NCI-H1694 (cell line): ENCODE results near the gene SEMA3F.

Experiments
- DNase-seq: peaks from one replicate; lab custom pipeline; 2025; lab: John Stamatoyannopoulos, UW

Gene SEMA3F

DNA sequence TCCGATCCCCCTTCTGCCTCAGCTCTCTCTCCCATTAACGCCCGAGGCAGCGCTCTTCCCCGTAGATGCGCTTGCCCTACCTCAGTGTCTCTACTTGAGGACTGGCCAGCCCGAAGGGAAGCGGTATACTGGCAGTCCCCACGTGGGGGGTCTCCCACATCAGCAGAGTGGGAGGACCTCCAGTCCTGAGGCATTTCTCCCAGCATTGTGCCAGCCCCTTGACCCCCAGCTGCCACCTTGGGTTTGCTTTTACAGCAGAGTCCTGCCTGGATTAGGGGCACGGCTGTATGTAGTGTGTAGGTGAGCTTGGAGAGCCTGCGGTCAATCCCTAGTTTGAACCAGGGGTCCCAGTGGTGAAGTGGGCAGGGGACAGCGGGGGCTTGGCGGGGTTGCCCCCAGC lies 767 bp downstream of the SEMA3F start:
- no peak for DNase-seq

- no peak for DNase-seq
Observed at GRCh38 chr3:50156549-50157493, 1.7 kb downstream of the SEMA3F start.

DNA sequence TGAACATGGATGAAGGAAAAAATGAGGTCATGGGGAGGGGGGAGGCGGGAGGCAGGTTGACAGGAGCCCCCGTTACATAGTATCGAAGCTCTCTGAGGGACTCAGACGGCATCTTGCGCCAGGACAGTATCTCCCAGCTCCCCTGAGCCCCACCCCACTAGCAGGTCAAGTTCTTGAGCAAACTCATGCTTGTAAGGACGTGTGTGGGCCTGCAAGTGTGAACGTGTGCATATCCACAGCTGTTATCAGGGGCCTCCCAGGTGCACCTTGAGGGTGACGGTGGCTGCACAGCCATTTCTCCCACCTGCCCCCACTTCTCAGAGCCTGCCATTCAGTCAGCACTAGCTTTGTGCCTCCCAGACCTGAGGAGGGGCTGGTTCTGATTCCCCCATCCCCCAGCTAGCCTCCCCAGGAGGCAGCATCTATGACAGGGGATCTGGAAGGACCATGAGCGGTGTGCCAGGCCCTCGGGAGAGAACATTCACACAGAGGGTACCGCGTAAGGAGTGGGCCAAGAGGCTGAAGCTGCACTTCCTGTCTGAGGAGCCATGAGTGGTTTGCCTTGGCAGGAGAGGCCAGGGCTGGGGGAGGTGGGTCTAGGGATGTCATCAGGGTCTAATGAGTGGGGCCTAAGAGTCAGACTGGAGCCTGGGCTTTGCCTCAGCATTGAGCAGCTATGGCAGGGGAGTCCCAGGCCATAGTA lies 2.9 kb downstream of the SEMA3F start:
- DNase-seq, result no peak

DNA sequence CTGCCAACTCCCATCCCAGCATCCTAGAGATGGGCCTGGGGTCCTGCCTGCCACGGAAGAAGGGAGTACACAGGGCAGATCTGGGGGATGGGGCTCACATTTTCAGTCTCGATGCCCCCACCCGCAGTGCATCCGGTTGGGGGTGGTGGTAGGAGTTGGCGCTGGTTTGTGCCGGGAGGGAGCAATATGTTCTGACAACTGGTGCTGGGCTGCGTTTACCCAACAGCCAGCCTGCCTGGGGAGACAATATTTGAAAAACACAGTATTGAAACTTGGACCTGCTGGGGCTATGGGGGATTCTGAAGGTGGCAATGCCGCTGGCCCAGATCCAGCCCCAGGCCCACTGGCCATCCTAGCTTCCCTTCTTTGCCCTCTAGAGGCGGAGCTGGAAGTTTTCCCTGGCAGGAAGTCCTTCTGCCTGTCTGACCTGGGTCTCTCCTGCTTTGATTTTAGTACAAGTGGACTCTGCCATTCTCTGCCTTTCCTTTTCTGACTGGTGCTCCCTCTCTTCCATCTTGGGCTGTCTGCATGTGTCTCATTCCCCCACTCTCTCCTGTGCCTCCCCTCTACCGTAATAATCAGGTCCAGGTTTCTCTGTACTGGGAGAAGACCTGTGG lies 3.5 kb downstream of the SEMA3F start:
- no peak for DNase-seq

- DNase-seq, result no peak
Observed at GRCh38 chr3:50160561-50160983, 5.4 kb downstream of the SEMA3F start.

DNA sequence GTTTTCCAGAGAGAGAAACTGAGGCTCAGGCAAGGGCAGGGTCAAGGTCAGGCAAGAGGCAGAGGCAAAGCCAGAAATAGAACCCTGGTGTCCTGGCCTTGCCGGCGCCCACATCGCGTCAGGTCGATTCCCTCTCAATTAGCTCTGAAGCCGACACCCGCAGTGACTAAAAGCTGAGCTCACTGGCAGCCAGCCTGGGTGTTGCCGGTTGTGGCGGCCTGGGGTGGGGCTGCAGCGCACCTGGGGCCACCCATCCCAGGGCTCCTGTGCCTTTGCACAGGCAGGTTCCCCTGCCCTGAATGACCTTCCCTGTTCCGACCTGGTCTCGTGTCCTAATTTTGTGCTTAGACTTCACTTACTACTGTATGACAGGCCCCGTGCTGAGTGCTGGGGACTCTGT lies 6.2 kb downstream of the SEMA3F start:
- no peak for DNase-seq

DNA sequence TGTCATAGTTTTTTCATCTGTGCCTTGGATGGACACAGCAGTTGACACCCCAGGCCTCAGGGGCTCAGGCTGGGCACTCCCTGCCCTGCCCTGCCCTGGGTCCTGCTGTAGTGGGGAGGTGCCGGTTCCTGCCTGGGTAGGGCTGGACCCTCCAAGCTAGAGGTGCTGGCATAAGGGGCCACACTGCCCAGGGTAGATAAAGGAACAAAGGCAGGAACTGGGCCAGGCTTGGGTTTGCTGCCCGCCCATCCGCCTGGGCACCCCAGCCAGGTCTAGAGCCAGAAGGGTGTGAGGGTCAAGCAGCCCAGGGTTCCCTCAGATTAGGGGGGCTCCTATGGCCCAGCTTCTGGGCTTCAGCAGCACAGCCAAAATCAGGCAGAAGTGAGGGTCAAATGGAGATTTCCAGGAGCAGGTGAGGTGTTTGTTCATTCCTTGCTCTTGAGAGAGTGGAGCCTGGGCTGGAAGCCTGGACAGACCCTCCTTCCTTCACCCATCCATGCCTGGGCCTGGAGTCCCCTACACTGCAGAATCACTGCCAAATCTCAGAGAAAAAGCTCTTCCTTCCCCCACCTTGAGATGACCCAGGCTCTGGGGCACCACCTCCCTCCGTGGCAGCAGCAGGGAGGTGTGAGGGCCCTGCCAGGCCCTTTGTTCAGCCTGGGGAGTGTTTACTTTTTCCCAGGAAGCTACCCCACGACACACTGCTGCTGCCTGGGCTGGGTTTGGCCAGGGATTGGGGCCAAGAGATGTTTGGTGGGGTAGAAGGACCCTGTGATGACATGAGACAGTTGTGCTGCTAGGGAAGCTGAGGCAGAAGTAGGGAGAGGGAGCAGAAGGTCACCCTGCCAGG lies 7.1 kb downstream of the SEMA3F start:
- no peak for DNase-seq

DNA sequence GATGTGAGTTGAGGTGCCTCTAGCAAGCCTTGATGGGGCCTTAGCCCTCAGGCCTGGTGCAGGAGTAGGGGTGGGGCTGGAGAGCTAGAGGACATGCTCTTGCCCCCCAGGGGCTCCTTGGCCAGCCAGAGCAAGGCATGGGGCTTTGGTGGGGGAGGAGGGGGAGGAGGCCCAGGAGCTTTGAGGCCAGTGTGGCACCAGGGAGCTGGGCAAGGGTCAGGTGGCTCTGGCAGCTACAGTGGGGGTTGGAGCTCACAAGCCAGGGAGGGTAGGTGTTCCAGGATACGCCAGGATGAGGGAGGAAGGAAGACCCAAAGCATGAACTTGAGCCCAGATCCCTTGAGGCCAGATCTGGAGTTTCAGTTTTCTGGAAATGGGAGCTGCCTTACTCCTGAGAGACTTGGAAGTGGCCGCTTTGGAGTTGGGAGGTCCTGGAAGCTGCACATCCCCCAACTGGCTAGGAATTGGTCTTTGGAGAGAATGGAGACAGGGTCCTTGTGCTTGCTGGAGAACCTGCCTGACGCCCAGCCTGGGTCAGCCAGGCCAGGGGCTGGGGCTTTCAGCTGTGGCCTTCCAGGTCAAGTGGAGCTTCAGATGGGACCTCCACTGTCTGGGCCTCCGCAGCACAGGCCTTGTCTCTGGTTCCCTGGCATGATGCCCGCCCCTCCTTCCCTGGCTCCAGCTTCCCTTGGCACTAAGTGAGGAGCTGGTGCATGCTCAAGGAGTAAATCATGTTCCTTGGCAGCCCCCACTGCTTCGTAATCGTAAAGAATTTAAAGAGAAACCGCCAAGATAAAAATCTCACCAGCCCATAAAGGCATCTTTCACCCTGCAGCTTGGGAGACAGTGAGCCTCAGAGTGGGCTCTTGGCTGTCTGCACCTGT lies 8.7 kb downstream of the SEMA3F start:
- DNase-seq, result no peak

- no peak for DNase-seq
Observed at GRCh38 chr3:50164481-50164880, 9.4 kb downstream of the SEMA3F start.

DNA sequence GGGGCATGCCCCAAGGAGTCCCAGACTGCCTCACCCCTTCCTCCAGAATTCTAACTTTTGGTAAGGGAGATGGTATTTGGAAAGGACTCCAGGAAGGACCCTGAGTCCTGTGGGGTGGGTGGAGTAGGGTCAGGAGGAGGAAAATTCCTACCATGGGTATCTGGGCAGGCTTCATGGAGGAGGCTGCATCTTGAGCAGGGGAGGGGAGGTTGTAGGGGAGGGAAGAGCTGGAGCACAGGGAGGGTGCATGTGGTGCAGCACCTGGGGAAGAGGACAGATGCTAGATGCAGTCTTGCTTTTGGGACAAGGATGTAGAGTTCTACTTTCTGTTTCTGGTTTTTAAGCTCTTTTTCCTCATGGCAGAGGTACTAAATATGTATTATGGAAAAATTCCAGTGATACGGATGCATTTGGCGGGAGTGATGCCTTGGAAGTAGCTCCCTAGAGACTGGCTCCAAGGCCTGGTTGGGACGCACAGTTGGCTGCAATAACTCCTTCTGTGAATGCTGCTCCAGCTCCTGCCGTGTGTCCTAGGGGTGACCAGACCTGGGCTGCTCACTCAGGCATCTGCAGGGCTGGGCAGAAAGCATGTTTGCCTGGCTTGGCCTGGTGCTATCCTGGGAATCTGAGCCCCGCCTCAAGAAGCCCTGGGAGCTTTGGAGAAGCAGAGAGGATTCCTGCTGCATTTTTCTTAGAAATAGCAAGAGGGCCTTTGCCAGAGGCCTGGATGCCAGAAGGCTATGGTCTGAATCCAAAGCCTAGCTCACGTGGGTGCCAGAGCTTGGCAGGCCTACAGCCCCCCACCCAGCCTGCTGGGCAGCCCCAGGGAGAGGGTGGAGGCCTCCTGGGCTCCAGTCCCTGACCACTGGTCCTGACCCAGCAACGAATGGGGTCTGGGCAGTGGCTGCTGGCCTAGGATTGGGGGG lies 10.1 kb downstream of the SEMA3F start:
- DNase-seq, result no peak

- no peak for DNase-seq
Observed at GRCh38 chr3:50165910-50166538, 10.9 kb downstream of the SEMA3F start.

- DNase-seq, result no peak
Observed at GRCh38 chr3:50166620-50167019, 11.5 kb downstream of the SEMA3F start.

- DNase-seq, result no peak
Observed at GRCh38 chr3:50167069-50167840, 12.1 kb downstream of the SEMA3F start.

DNA sequence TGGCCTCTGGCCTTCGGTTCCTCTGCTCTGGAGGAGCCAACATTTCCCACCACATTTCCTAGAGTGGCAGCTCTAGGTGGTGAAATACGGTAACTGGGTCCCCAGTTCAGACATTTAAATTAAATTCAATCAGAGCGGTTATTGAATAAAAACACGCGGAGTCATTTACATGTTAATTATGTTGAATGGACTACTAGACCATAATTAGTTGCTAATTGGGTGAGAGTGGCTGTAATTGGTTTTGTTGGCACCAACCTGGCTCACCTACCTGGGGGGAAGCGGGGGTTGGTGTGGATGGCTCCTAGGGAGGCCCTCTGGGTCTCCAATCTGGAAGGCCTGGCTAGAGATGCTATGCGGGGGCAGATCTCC lies 12.7 kb downstream of the SEMA3F start:
- no peak for DNase-seq

DNA sequence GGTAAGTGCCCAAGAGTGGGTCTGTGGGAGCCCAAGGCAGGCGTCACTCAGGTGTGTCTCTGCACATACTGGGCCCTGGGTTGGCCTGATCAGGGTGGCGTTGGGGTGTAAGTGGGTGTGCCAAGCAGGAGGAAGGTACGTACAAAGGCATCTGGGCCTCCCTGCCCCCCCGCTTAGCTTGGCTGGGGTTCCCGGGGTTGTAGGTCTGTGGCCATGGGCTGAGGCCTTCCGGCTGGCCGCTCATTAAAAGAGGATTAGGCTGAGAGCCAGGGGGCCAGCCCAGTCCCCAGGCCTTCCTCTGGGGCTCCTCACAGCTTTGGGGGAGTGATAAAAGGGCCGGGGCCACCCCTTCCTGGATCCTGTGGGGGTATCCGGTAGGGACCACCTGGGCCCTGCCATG lies 13.3 kb downstream of the SEMA3F start:
- no peak for DNase-seq

GRCh38 chr3:50168791-50169190 lies 13.7 kb downstream of the SEMA3F start:
- no peak for DNase-seq

DNA sequence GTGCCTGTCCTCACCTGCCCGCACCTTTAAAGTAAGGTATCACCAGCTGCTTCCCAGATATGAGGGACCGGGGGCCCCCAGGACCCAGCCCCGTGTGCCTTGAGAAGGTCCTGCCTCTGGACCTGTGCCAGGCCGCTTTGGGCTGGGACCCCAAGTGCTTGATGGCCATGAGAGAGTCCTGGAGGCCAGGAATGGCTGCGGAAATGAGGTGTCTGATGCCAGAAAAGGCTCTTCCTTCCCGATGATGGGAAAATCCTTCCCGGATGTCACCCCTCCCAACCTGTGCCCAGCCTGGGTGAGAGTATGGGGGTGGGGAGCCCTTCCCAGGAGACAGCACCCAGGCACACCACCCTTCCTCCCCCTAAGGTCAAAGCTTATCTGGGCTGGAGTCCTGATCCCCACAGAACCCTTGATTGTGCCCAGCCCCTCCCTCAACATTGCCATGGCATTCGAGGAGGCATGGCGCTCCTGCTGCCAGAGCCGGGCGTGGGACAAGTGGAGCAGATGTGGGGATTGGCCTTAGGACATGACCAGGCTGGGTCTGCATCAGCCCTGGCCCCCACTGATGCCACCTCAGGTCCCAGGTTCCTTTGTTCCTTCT lies 14.2 kb downstream of the SEMA3F start:
- DNase-seq, result no peak

- no peak for DNase-seq
Observed at GRCh38 chr3:50169858-50170257, 14.7 kb downstream of the SEMA3F start.
